ENCODE results near the gene CNTN4.

CNTN4 gene

DNA sequence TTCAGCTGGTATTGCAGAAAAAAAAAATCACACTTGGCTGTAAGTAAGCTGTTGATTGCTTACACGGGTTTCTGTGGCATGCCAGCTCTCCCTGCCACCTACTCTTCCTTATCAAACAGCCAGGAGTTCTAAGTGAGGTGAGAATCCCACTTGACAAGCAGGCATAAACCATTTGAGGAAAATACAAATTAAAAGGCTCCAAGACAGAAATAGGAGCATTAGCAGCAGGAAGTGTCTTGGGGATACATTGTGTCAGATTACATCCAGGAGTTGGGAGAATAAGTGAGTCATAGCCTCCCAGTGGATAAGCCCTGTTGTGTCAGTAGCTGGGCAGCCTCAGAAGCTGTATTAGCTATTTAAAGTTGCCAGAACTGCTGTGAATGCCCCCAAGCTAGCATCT is 256.0 kb downstream of the CNTN4 start:
- H3K4me2 ChIP-seq (ENCODE audit: low read length) = no peak overlapping the region
- no peaks in the 10 kb centered on the region for H4K20me1 ChIP-seq (ENCODE audit: insufficient read depth, low read length)
- TF ChIP-seq EZH2phosphoT487 (IDR thresholded peaks at IDR 0.05; ENCODE audit: low read depth) = no peak
- TF ChIP-seq, protein P1, sequence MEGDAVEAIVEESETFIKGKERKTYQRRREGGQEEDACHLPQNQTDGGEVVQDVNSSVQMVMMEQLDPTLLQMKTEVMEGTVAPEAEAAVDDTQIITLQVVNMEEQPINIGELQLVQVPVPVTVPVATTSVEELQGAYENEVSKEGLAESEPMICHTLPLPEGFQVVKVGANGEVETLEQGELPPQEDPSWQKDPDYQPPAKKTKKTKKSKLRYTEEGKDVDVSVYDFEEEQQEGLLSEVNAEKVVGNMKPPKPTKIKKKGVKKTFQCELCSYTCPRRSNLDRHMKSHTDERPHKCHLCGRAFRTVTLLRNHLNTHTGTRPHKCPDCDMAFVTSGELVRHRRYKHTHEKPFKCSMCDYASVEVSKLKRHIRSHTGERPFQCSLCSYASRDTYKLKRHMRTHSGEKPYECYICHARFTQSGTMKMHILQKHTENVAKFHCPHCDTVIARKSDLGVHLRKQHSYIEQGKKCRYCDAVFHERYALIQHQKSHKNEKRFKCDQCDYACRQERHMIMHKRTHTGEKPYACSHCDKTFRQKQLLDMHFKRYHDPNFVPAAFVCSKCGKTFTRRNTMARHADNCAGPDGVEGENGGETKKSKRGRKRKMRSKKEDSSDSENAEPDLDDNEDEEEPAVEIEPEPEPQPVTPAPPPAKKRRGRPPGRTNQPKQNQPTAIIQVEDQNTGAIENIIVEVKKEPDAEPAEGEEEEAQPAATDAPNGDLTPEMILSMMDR (IDR thresholded peaks at IDR 0.05; ENCODE audit: low read depth, low read length) = no peak
- no peak overlapping the region for H3K9ac ChIP-seq (ENCODE audit: low read length)
- H3K4me1 ChIP-seq (ENCODE audit: low read length) = no peaks in the 10 kb centered on the region
- no peaks in the 10 kb centered on the region for H3K27me3 ChIP-seq (ENCODE audit: low read depth, low read length)
- no peaks in the 10 kb centered on the region for H3K9me3 ChIP-seq (ENCODE audit: insufficient read depth, low read length)
- no peak overlapping the region for H3K27ac ChIP-seq (ENCODE audit: low read length)
- H3K36me3 ChIP-seq (replicated peaks; ENCODE audit: low read depth, low read length) = no peaks in the 10 kb centered on the region
- no peak overlapping the region for H2AFZ ChIP-seq (ENCODE audit: low read depth, low read length)
- no peaks in the 10 kb centered on the region for H3K79me2 ChIP-seq (ENCODE audit: low read length)
- H3K4me3 ChIP-seq (ENCODE audit: low read length) = no peak overlapping the region

DNA sequence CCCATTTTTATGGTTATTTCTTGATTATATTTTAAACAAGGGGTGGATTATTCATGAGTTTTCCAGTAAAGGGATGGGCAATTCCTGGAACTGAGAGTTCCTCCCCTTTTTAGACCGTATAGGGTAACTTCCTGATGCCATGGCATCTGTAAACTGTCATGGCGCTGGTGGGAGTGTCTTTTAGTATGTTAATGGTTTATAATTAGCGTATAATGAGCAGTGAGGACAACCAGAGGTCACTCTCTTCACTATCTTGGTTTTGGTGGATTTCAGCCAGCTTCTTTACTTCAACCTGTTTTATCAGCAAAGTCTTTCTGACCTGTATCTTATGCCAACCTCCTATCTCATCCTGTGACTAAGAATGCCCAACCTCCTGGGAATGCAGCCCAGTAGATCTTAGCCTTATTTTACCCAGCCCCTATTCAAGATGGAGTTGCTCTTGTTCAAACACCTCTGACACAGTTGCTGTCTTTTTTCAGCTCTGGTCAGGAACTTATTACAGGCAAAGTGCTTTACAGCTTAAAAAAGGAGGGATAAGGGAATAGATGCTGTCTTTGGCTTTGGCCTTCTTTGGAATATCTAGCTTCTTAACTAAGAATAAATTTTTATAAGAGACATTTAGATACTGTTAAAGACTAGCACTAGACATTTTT is 257.8 kb downstream of the CNTN4 start:
- no peaks in the 10 kb centered on the region for H3K79me2 ChIP-seq (ENCODE audit: low read length)
- H2AFZ ChIP-seq (ENCODE audit: low read depth, low read length) = no peak overlapping the region
- H3K9ac ChIP-seq (ENCODE audit: low read length) = no peak overlapping the region
- H4K20me1 ChIP-seq (ENCODE audit: insufficient read depth, low read length) = no peaks in the 10 kb centered on the region
- TF ChIP-seq, protein P1 (IDR thresholded peaks at IDR 0.05; ENCODE audit: low read depth, low read length) = no peak
- TF ChIP-seq EZH2phosphoT487 (IDR thresholded peaks at IDR 0.05; ENCODE audit: low read depth) = no peak
- no peaks in the 10 kb centered on the region for H3K4me1 ChIP-seq (ENCODE audit: low read length)
- H3K9me3 ChIP-seq (ENCODE audit: insufficient read depth, low read length) = no peaks in the 10 kb centered on the region
- no peak overlapping the region for H3K4me3 ChIP-seq (ENCODE audit: low read length)
- H3K36me3 ChIP-seq (replicated peaks; ENCODE audit: low read depth, low read length) = no peaks in the 10 kb centered on the region
- no peak overlapping the region for H3K4me2 ChIP-seq (ENCODE audit: low read length)
- no peaks in the 10 kb centered on the region for H3K27me3 ChIP-seq (ENCODE audit: low read depth, low read length)
- no peak overlapping the region for H3K27ac ChIP-seq (ENCODE audit: low read length)

DNA sequence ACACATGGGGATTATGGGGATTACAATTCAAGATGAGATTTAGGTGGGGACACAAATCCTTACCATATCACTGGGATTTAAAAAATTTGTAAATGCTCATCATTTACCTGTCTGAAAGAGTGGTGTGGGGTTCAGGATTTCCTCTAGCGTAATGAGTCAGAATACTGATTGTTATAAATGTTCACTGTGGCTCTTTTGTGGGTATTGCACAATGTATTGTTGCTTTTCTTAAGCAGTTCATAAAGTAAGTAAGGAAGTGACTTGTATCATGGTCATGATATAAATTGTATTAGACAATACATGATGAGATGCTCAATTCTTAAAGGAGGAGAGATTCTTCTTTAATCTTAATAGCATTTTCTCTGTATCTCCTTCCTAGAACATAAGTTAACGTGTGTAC is 262.1 kb downstream of the CNTN4 start:
- H3K9ac ChIP-seq (ENCODE audit: low read length) = no peak overlapping the region
- H3K79me2 ChIP-seq (ENCODE audit: low read length) = no peaks in the 10 kb centered on the region
- no peak overlapping the region for H2AFZ ChIP-seq (ENCODE audit: low read depth, low read length)
- H3K4me2 ChIP-seq (ENCODE audit: low read length) = no peak overlapping the region
- no peaks in the 10 kb centered on the region for H4K20me1 ChIP-seq (ENCODE audit: insufficient read depth, low read length)
- no peak overlapping the region for H3K4me3 ChIP-seq (ENCODE audit: low read length)
- no peak overlapping the region for H3K27ac ChIP-seq (ENCODE audit: low read length)
- H3K27me3 ChIP-seq (ENCODE audit: low read depth, low read length) = no peaks in the 10 kb centered on the region
- H3K9me3 ChIP-seq (ENCODE audit: insufficient read depth, low read length) = no peaks in the 10 kb centered on the region
- H3K4me1 ChIP-seq (ENCODE audit: low read length) = no peaks in the 10 kb centered on the region
- H3K36me3 ChIP-seq (replicated peaks; ENCODE audit: low read depth, low read length) = no peaks in the 10 kb centered on the region
- no peak for TF ChIP-seq EZH2phosphoT487 (IDR thresholded peaks at IDR 0.05; ENCODE audit: low read depth)
- TF ChIP-seq, protein P1 (IDR thresholded peaks at IDR 0.05; ENCODE audit: low read depth, low read length) = no peak

DNA sequence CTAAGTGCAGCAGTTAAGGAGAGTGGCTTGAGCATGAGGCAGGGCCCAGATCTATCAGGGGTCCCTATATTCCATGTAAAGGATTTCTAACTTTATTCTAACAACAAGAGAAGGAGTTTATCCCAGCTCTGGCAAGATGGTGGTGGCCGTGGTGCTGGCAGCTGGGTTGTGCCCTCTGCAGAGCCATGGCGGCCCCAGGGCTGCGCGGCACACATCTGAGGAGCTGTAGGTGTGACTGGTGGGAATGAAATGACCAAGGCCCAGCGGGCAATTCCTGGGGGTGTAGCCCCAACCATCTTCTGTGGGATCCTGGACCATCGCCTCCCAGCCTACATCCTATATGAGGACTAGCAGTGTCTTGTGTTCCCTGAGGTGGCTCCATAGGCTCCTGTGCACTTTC is 263.5 kb downstream of the CNTN4 start:
- no peak overlapping the region for H2AFZ ChIP-seq (ENCODE audit: low read depth, low read length)
- H3K27me3 ChIP-seq (ENCODE audit: low read depth, low read length) = no peaks in the 10 kb centered on the region
- no peaks in the 10 kb centered on the region for H3K79me2 ChIP-seq (ENCODE audit: low read length)
- H3K36me3 ChIP-seq (replicated peaks; ENCODE audit: low read depth, low read length) = no peaks in the 10 kb centered on the region
- no peak for TF ChIP-seq EZH2phosphoT487 (IDR thresholded peaks at IDR 0.05; ENCODE audit: low read depth)
- TF ChIP-seq, protein P1 (IDR thresholded peaks at IDR 0.05; ENCODE audit: low read depth, low read length) = no peak
- H3K4me3 ChIP-seq (ENCODE audit: low read length) = no peak overlapping the region
- H3K27ac ChIP-seq (ENCODE audit: low read length) = no peak overlapping the region
- no peak overlapping the region for H3K9ac ChIP-seq (ENCODE audit: low read length)
- no peaks in the 10 kb centered on the region for H4K20me1 ChIP-seq (ENCODE audit: insufficient read depth, low read length)
- H3K4me2 ChIP-seq (ENCODE audit: low read length) = no peak overlapping the region
- H3K4me1 ChIP-seq (ENCODE audit: low read length) = no peaks in the 10 kb centered on the region
- no peaks in the 10 kb centered on the region for H3K9me3 ChIP-seq (ENCODE audit: insufficient read depth, low read length)

Data from OCI-LY3 (cell line).